Mesodermal cell (in vitro differentiated cells): Measurements from ENCODE around the gene CEL.

Experiments
- H3K27ac ChIP-seq: 2 replicates; pipeline ENCODE4 v1.7.0; 2013; ENCODE audit warnings: mild to moderate bottlenecking, low read depth, low read length, moderate library complexity; ENCODE audit not compliant: severe bottlenecking
- H3K36me3 ChIP-seq: 2 replicates; pipeline ENCODE4 v1.7.1; 2013; ENCODE audit warnings: mild to moderate bottlenecking, low read length, moderate library complexity; ENCODE audit not compliant: control insufficient read depth, insufficient read depth
- H3K4me1 ChIP-seq: one replicate; pipeline ENCODE4 v1.7.1; 2013; ENCODE audit warnings: mild to moderate bottlenecking, low read length; ENCODE audit not compliant: insufficient read depth, control insufficient read depth, poor library complexity, severe bottlenecking
- H3K4me3 ChIP-seq: 2 replicates; pipeline ENCODE4 v1.7.0; 2013; ENCODE audit warnings: low read length, control low read depth, mild to moderate bottlenecking; ENCODE audit not compliant: insufficient read depth, poor library complexity, severe bottlenecking; ENCODE audit errors: extremely low read depth
- H3K9me3 ChIP-seq: 2 replicates; pipeline ENCODE4 v1.7.1; 2013; ENCODE audit warnings: mild to moderate bottlenecking, low read length, moderate library complexity; ENCODE audit not compliant: control insufficient read depth
- WGBS, 2 experiments: methylation state at CpG; one replicate each; pipeline ENCODE4 v1.1.5; 2013; ENCODE audit warnings: missing lambda C conversion rate in 2 of 2; ENCODE audit not compliant: insufficient coverage in 2 of 2; 5-methylcytosine and 5-hydroxymethylcytosine counted together

Gene CEL

GRCh38 chr9:133094842-133095393, 33.1 kb downstream of the CEL start:
- H3K4me1 ChIP-seq: no peaks in the 10 kb centered on the region
- H3K9me3 ChIP-seq: peaks cover 21% of the 10 kb centered on the region
- H3K4me3 ChIP-seq: no peak overlapping the region
- no peak overlapping the region for H3K27ac ChIP-seq
- 83 to 100% methylated on average over 1 to 2 of the region's 3 CpGs for WGBS, 2 experiments
- peaks cover 44% of the 10 kb centered on the region for H3K36me3 ChIP-seq

DNA sequence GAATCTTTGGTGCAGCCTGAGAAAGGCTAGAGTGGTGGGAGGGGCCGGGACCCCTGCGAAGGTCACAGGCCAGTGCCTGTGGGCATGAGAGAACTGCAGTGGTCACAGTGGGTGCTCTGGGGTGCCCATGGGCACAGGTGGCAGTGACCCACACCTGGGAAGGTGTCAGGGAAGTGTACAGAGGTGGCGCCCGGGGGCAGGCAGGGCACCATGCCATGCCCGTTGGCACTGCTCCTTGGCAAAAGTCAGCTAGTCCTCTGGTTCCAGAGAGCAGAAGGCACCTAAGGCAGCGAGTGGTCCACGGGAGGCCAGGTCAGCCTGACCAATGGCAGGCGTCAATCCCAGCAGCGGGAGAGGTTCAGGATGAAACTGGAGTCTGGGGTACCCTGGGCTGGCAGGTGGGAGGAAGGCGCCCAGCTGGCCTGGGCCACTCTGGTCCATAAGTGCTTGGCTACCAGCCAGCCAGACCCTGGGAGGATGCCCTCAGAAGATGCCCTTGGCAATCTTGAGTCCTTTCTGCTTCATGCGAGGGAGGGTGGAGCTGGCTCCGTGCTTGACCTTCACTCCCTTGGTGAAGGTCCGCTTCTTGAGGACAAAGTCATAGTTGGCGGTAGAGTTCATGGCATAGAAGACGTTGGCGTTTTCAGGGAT, 36.4 kb downstream of the CEL start:
- no peak overlapping the region for H3K27ac ChIP-seq
- no peak overlapping the region for H3K4me3 ChIP-seq
- peaks cover 77% of the 10 kb centered on the region for H3K36me3 ChIP-seq
- peaks cover 21% of the 10 kb centered on the region for H3K9me3 ChIP-seq
- WGBS, 2 experiments: 90 to 92% methylated on average over 14 of the region's 16 CpGs
- no peaks in the 10 kb centered on the region for H3K4me1 ChIP-seq

GRCh38 chr9:133098871-133099270, 37.1 kb downstream of the CEL start:
- Histone ChIP-seq H3K4me3 (no peak overlapping the region), H3K4me1 (no peaks in the 10 kb centered on the region), H3K9me3 (peaks cover 21% of the 10 kb centered on the region), H3K36me3 (peaks cover 83% of the 10 kb centered on the region), H3K27ac (no peak overlapping the region)
- 91 to 99% methylated on average over 5 of the region's 5 CpGs for WGBS, 2 experiments

DNA sequence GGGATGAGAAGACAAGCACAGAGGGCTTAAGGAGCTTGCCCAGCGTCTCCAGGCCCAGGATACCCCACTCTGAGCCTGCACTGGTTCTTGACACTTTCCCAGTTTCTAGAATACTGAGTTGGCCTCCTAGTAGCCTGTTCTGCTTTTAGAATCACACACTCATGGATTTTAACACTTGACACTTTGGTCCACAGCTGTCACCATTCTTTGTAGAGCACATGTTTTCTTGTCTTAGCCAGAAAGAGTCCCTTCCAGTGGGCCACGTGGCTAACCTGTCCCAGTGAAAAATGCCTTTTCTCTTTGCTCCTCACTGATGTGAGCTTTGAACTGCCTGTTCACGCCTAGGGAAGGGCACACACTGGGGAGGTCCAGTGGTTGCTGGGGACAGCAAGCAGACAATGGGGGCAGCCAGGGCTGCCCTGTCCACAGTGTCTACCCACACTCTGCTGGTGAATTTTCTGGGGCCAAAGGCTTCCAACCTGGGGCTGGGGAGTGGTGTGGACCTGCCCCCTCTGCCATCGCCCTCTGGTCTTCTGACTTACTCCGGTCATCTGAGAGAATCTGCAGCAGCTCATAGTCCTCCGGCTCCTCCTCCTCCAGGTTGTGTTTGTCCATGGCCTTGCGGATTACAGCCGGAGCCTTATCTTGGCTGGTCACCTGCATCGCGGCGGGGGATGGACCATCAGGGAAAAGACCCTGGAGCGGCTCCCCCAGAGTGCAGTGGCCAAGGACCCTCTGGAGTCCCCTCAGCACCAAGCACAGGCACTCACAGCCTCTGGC, 38.1 kb downstream of the CEL start:
- H3K36me3 ChIP-seq: peaks cover 91% of the 10 kb centered on the region

GRCh38 chr9:133100506-133101355, 39.0 kb downstream of the CEL start:
- WGBS, 2 experiments: 96 to 97% methylated on average over 11 to 12 of the region's 13 CpGs
- Histone ChIP-seq H3K4me1 (no peaks in the 10 kb centered on the region), H3K36me3 (peaks cover 94% of the 10 kb centered on the region), H3K27ac (no peak overlapping the region), H3K9me3 (peaks cover 18% of the 10 kb centered on the region), H3K4me3 (no peak overlapping the region)

More for the DNA sequence above, 38.1 kb downstream of the CEL start:
- 95% methylated on average over 10 to 11 of the region's 12 CpGs for WGBS, 2 experiments
- Histone ChIP-seq H3K27ac (no peak overlapping the region), H3K9me3 (peaks cover 21% of the 10 kb centered on the region), H3K4me3 (no peak overlapping the region), H3K4me1 (no peaks in the 10 kb centered on the region)

DNA sequence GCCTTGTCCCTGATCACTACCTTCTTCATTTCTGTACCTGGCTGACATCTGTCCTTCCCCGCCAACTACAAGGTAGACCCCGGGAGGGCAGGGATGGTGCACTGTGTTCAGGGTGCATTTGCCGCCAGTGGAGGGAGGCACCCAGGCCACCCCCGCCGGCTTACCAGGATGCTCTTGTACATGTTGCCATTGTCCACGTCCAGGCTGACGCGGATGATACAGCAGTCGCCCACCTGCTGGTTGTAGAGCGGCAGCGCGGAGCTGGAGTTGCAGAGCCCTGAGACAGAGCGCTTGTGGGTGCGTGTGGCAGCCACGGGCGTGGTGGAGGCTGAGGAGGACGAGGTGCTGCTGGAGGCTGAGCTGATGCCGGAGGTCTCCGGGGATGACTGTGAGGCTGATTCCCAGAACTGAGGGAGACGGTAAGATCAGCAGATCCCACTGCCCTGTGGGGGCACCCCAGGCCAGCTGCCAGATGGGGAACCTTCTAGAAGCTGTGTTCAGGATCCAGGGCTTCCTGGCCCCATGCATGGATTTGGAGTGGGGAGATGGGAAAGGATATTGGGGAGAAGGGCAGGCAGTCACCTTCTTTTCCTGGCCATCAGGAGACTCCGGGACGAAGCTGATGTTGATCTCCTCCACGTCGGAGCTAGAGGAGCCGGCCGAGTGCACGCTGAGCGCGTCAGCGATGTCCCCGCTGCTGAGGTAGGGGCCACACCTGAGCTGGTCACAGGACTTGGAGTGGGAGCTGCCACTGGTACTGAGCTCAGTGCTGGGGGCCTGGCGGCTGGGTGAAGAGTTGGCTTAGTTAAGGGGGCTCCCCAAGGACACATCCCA, 39.8 kb downstream of the CEL start:
- Histone ChIP-seq H3K4me1 (no peaks in the 10 kb centered on the region), H3K4me3 (no peak overlapping the region), H3K9me3 (peaks cover 10% of the 10 kb centered on the region), H3K27ac (no peak overlapping the region), H3K36me3 (peaks cover 94% of the 10 kb centered on the region)
- WGBS, 2 experiments: 95 to 99% methylated on average over 31 of the region's 32 CpGs

- Histone ChIP-seq H3K27ac (no peak overlapping the region), H3K9me3 (peaks cover 1% of the 10 kb centered on the region), H3K4me1 (no peaks in the 10 kb centered on the region), H3K4me3 (no peak overlapping the region), H3K36me3 (peaks cover 94% of the 10 kb centered on the region)
- 95 to 97% methylated on average over 18 to 20 of the region's 21 CpGs for WGBS, 2 experiments
Measured at GRCh38 chr9:133102190-133103021, 40.6 kb downstream of the CEL start.

DNA sequence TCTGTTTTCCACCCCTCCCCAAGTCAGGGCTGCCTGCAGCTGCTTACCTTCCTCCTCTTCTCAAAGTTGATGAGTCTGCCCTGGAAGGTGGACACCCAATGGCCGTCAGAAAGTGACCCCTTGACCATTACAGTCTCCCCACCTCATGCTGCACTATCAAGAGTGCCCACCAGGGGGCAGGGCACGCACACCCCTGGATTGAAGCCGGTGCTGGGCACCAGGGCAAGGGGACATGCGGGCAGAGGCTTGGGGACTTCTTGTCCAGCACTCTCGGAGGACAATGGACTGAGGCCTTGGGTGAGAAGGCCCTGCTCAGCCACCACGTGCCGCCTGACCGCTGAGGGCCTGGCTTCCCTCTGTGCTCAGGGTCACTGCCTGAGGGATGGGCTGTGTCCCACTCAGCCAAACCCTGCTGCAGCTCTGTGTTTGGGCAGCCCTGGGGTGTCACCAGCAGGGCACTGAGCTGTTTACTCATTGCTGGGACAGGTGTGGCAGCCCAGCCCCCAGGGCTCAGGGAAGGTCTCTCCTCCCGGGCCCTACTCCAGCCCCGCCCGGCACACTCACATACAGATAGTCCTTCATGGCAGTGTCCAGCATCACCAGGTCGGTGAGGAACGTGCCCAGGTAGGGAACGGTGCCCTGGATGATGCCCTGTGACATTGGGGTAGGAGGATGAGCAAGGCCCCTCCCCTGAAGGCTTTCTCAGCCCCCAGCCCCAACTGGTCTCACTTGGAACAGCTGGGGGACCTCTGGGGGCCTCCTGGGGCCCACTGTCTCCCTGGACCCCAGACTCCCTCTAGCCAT, 41.6 kb downstream of the CEL start:
- no peaks in the 10 kb centered on the region for H3K4me1 ChIP-seq
- 61 to 83% methylated on average over 10 to 12 of the region's 14 CpGs for WGBS, 2 experiments
- peaks cover 94% of the 10 kb centered on the region for H3K36me3 ChIP-seq
- H3K27ac ChIP-seq: no peak overlapping the region
- H3K9me3 ChIP-seq: no peaks in the 10 kb centered on the region
- no peak overlapping the region for H3K4me3 ChIP-seq

DNA sequence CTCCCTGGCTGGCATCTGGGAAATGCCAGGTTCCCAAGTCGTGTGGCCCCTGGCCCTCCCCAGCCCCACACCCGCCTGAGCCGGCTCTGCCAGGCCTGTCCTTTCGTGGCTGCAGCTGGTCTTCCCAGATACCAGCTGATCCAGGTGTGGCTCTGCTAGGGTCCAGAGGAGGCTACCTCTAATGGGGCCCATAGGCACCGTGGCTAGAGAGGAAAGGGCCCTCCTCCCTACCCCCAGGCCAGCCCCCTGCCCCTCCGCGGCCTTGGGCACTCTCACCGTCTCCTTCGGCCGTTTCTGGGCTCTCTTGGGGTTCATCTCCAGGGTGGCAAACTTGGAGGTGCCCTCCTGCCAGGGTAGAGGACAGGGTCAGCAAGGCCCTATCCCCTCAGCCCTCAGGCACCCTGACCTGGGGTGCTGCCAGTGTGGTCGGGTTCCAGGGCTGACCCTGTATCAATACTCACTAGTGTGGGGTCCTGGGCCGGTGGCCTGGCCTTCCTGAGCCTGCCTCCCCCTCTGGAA, 42.3 kb downstream of the CEL start:
- Histone ChIP-seq H3K9me3 (no peaks in the 10 kb centered on the region), H3K4me1 (no peaks in the 10 kb centered on the region), H3K4me3 (no peak overlapping the region), H3K27ac (no peak overlapping the region), H3K36me3 (peaks cover 94% of the 10 kb centered on the region)
- WGBS, 2 experiments: 90 to 97% methylated on average over 7 to 10 of the region's 12 CpGs
